Gastrocnemius medialis (tissue), 4 donors: ENCODE data around the gene UMAD1. TPM values are rescaled to one million over a fixed set of nuclear protein-coding genes. Genes with fewer than 3 reads are reported as not detected.

Experiments
- ATAC-seq, 2 donors: fragments of 150-250 bp; one replicate each; pipeline ENCODE4 v1.9.1; 2016
- DNase-seq, 2 donors: peaks; one replicate each; pipeline ENCODE4 v3.0.0-alpha.2; 2019
- H3K27ac ChIP-seq, 4 donors: fragments of 200-600 bp; sonication (generic); 1 replicate in 1 of 4; 2 replicates in 3 of 4; pipeline ENCODE4 v1.5.1; 2016 to 2018; ENCODE audit warnings: mild to moderate bottlenecking in 2 of 4, moderate library complexity in 1 of 4
- H3K27me3 ChIP-seq, 3 donors: fragments of 200-600 bp; sonication (generic) in 2 of 3; 1 replicate in 1 of 3; 2 replicates in 2 of 3; pipeline versions ENCODE4 v1.5.1 to v1.6.0; 2016 to 2019; ENCODE audit warnings: mild to moderate bottlenecking in 1 of 3, moderate library complexity in 1 of 3
- H3K36me3 ChIP-seq, 2 donors: fragments of 200-600 bp; sonication (generic) in 1 of 2; one replicate each; pipeline ENCODE4 v1.5.1; 2017 to 2018
- H3K4me1 ChIP-seq, 2 donors: fragments of 200-600 bp; sonication (generic) in 1 of 2; one replicate each; pipeline ENCODE4 v1.5.1; 2016 to 2017; ENCODE audit warnings: mild to moderate bottlenecking in 2 of 2
- H3K4me3 ChIP-seq, 4 donors: fragments of 200-600 bp; sonication (generic) in 3 of 4; 1 replicate in 1 of 4; 2 replicates in 3 of 4; pipeline ENCODE4 v1.5.1; 2016 to 2019; ENCODE audit warnings: mild to moderate bottlenecking in 2 of 4
- H3K9me3 ChIP-seq, 3 donors: fragments of 200-600 bp; sonication (generic) in 2 of 3; 1 replicate in 1 of 3; 2 replicates in 2 of 3; pipeline ENCODE4 v1.5.1; 2016 to 2019
- POLR2A ChIP-seq, 2 donors: fragments of 450-650 bp; IDR thresholded peaks; one replicate each; pipeline ENCODE4 v1.6.1; 2017; ENCODE audit warnings: antibody characterized with exemption in 2 of 2, mild to moderate bottlenecking in 2 of 2, moderate library complexity in 2 of 2
- in situ Hi-C, 4 donors: fragments of 200-750 bp; cut with MboI; loops; one replicate each; pipeline versions ENCODE4 v1.15.0 to v1.8.0; 2017; ENCODE audit warnings: low sequenced_read_pairs in 4 of 4
- intact Hi-C: fragments of 100-400 bp; cut with DNase I; formaldehyde crosslinking; loops from one replicate; pipeline ENCODE4 v1.15.1; 2023; ENCODE audit warnings: low total_unique reads
- total RNA-seq, 4 donors: library from RNA; depleted of rRNA; stranded (reverse); fragments of >200 nt; gene quantifications; one replicate each; pipeline versions ENCODE4 v1.1.0 to v1.2.3, GENCODE V29; 2016
- TF ChIP-seq, protein P1 (sequence below), 5 experiments: fragments of 450-650 bp in 3 of 5; fragments of 200-600 bp in 2 of 5; sonication (generic) in 2 of 5; IDR thresholded peaks in 4 of 5; conservative IDR thresholded peaks in 1 of 5; 1 replicate in 4 of 5; 2 replicates in 1 of 5; pipeline ENCODE4 v1.5.1; 2016 to 2019; ENCODE audit warnings: antibody characterized with exemption in 5 of 5, mild to moderate bottlenecking in 3 of 5, moderate library complexity in 3 of 5

Gene UMAD1
- total RNA-seq, 4 donors from 2014 or later: 10.2 to 16.0 (median 11.1) TPM

DNA sequence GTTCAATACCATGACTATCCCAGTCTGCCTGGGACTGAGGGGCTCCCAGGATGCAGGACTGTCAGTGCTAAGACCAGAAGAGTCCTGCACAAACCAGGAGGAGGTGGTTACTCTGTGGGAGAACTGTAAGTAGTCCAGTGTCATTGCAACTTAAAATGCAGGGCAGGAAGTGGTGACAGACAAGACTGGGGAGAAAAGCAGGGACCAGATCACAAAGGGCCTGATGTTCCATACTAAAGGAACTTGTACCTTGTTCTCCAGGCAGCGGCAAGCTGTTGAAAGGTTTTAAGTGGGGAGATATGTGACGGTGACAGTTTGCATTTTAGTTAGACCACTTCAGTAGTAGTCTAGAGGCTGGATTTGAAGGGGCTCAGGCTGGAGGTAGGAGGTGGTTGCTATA lies 262.3 kb downstream of the UMAD1 start:
- Histone ChIP-seq H3K27ac (no peak overlapping the region), H3K9me3 (no peaks in the 10 kb centered on the region), H3K27me3 (no peaks in the 10 kb centered on the region), H3K4me1 (no peaks in the 10 kb centered on the region), H3K36me3 (no peaks in the 10 kb centered on the region), H3K4me3 (no peak overlapping the region)
- no peak for DNase-seq
- intact Hi-C loops (no loop called here), in situ Hi-C loops (no loop called here)
- no peak for ATAC-seq
- TF ChIP-seq, protein P1, sequence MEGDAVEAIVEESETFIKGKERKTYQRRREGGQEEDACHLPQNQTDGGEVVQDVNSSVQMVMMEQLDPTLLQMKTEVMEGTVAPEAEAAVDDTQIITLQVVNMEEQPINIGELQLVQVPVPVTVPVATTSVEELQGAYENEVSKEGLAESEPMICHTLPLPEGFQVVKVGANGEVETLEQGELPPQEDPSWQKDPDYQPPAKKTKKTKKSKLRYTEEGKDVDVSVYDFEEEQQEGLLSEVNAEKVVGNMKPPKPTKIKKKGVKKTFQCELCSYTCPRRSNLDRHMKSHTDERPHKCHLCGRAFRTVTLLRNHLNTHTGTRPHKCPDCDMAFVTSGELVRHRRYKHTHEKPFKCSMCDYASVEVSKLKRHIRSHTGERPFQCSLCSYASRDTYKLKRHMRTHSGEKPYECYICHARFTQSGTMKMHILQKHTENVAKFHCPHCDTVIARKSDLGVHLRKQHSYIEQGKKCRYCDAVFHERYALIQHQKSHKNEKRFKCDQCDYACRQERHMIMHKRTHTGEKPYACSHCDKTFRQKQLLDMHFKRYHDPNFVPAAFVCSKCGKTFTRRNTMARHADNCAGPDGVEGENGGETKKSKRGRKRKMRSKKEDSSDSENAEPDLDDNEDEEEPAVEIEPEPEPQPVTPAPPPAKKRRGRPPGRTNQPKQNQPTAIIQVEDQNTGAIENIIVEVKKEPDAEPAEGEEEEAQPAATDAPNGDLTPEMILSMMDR (IDR thresholded peaks at IDR 0.05 in 4 of 5, conservative IDR thresholded peaks at IDR 0.05 in 1 of 5): no peak
- no peak for TF ChIP-seq POLR2A (IDR thresholded peaks at IDR 0.05)

- H3K4me1 ChIP-seq: no peaks in the 10 kb centered on the region
- no peaks in the 10 kb centered on the region for H3K9me3 ChIP-seq
- H3K4me3 ChIP-seq: no peak overlapping the region
- no peak overlapping the region for H3K27ac ChIP-seq
- ATAC-seq (no peak), DNase-seq (no peak)
- H3K36me3 ChIP-seq: no peaks in the 10 kb centered on the region
- in situ Hi-C loops (no loop called here), intact Hi-C loops (no loop called here)
- no peaks in the 10 kb centered on the region for H3K27me3 ChIP-seq
- TF ChIP-seq, protein P1 (IDR thresholded peaks at IDR 0.05 in 4 of 5, conservative IDR thresholded peaks at IDR 0.05 in 1 of 5): no peak
- no peak for TF ChIP-seq POLR2A (IDR thresholded peaks at IDR 0.05)
These were observed 266.8 kb downstream of the UMAD1 start for GRCh38 chr7:7907306-7907705.

DNA sequence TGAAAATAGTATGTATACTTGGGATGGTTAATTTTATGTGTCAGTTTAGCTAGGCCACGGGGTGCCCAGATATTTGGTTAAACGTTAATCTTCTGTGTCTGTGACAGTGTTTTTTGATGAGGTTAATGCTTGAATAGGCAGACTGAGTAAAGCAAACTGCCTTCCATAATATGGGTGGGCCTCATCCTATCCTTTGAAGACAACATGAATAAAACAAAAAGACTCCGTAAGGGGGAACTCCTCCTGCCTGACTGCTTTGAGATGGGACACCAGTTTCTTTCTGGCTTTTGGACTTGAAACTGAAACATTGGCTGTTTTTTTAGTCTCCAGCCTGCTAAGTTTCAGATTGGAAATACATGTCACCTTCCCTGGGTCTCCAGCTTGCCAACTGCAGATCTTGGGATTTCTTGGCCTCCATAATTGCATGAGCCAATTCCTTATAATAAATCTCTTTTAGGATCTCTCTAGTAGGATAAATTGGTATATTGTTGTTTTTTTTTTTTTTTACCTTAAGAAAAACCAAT lies 268.1 kb downstream of the UMAD1 start:
- no peaks in the 10 kb centered on the region for H3K36me3 ChIP-seq
- no peak overlapping the region for H3K27ac ChIP-seq
- no peaks in the 10 kb centered on the region for H3K27me3 ChIP-seq
- TF ChIP-seq POLR2A (IDR thresholded peaks at IDR 0.05): no peak
- TF ChIP-seq, protein P1 (IDR thresholded peaks at IDR 0.05 in 4 of 5, conservative IDR thresholded peaks at IDR 0.05 in 1 of 5): no peak
- H3K9me3 ChIP-seq: no peaks in the 10 kb centered on the region
- in situ Hi-C loops: no loop called here
- DNase-seq (no peak), ATAC-seq (no peak)
- intact Hi-C loops: no loop called here
- no peak overlapping the region for H3K4me3 ChIP-seq
- peaks cover under 1 to 9% of the 10 kb centered on the region in 2 donors for H3K4me1 ChIP-seq

DNA sequence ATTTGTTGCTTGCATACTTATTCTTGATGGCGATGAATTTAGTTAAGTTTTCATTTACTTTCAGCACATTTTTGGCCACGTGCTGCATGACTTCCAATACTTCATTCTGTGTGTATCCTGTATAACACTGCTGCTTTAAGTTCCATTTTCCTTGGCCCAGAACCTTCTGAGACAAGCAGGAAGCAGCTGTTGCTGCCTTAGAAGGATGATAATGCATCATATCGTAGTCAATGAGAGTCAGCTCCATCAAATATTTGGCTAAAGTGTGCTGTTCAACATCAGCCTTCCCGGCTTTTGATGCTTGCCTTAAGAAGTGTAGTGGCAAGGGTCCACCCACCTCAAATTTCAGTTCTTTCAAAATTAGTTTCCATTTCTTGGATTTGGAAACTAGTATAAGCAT lies 268.8 kb downstream of the UMAD1 start:
- Histone ChIP-seq H3K27me3 (no peaks in the 10 kb centered on the region), H3K4me3 (no peak overlapping the region), H3K9me3 (no peaks in the 10 kb centered on the region), H3K36me3 (no peaks in the 10 kb centered on the region), H3K4me1 (peaks cover 5 to 16% of the 10 kb centered on the region in 2 donors), H3K27ac (no peak overlapping the region)
- no peak for DNase-seq
- in situ Hi-C loops (no loop called here), intact Hi-C loops (no loop called here)
- no peak for TF ChIP-seq POLR2A (IDR thresholded peaks at IDR 0.05)
- TF ChIP-seq, protein P1 (IDR thresholded peaks at IDR 0.05 in 4 of 5, conservative IDR thresholded peaks at IDR 0.05 in 1 of 5): no peak
- no peak for ATAC-seq
